A673 (cell line): ENCODE measurements around the gene UTF1.

Source experiments
- EZH2 ChIP-seq: fragments of 200-600 bp; sonication (generic); IDR thresholded peaks from 2 replicates; pipeline ENCODE4 v1.6.1; 2017; ENCODE audit warnings: borderline replicate concordance, low read depth, mild to moderate bottlenecking, mixed read lengths, antibody characterized with exemption, low read length; ENCODE audit not compliant: poor library complexity, severe bottlenecking
- TF ChIP-seq, protein P1 (sequence below): fragments of 300-800, 200-600 bp; sonication (generic); conservative IDR thresholded peaks from 2 replicates; pipeline ENCODE4 v1.5.1; 2017; ENCODE audit warnings: low read depth, mild to moderate bottlenecking, antibody characterized with exemption, low read length, moderate library complexity, mixed read lengths

DNA sequence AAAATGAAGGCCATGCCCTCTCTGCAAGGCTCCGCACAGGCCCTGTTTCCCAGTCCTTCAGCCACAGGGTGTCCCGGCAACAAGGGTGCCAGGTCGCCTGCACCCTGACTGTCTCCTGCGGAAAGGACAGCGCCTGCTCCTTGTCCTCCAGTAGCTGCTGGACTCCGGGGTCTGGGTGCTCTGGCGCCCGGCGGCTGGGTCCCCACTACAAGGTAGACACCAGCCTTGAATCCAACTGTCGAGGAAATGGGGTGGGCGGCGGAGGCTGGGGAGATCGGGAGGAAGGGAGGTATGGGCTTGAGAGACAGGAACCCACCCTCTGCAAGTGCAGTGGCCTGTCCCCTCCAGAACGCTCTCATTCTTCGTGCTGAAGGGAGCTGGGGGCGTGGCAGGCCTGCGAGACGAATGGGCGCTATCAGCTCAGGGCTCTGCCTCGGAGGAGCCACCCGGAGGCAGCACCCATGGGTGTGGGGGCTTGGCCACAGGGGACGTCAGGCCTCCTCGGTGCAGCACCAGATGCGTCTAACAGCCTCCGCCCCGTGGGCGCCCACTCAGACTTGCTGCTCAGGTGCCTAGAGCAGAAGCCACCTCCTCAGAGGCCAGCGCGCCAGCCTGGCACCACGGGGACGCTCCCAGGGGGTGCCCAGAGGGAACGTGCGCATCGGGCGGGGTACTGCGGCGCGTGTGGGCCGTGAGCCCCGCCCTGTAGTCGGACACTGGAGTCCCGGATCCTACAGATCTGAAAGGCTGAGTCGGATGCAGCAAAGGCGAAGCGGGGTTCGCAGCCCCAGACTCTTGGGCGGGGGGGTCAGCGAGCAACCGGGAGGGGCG is 31.1 kb downstream of the UTF1 start:
- TF ChIP-seq, protein P1, sequence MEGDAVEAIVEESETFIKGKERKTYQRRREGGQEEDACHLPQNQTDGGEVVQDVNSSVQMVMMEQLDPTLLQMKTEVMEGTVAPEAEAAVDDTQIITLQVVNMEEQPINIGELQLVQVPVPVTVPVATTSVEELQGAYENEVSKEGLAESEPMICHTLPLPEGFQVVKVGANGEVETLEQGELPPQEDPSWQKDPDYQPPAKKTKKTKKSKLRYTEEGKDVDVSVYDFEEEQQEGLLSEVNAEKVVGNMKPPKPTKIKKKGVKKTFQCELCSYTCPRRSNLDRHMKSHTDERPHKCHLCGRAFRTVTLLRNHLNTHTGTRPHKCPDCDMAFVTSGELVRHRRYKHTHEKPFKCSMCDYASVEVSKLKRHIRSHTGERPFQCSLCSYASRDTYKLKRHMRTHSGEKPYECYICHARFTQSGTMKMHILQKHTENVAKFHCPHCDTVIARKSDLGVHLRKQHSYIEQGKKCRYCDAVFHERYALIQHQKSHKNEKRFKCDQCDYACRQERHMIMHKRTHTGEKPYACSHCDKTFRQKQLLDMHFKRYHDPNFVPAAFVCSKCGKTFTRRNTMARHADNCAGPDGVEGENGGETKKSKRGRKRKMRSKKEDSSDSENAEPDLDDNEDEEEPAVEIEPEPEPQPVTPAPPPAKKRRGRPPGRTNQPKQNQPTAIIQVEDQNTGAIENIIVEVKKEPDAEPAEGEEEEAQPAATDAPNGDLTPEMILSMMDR: no peak
- TF ChIP-seq EZH2: no peak
